Measurements from ENCODE around the gene PALS2. TPM values are rescaled to one million over a fixed set of nuclear protein-coding genes. Genes with fewer than 3 reads are reported as not detected.
A peak's percentile ranks its signal among the peaks of the same experiment; 100 is the strongest.

Gene PALS2
- total RNA-seq, 1 donor from 2014 or later = 10.8 TPM

DNA sequence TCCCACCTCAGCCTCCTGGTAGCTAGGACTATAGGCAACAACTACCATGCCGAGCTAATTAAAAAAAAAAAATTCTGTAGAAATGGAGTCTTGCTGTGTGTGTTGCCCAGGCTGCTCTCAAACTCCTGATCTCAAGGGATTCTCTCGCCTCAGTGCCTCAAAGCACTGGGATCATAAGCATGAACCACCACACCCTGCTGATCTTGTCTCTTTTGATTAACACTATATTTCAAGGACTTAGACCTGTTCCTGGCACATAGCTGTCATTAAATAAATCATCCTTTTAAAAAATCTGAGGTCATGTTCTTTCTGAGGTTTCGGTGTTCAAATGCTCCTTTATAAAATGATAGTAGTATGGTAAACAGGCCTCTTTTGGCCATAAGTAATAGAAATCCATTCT is 4.8 kb downstream of the PALS2 start:
- intact Hi-C loops (cut with DNase I) = no loop called here
- DNase-seq (ENCODE audit: missing footprints) (no peak), ATAC-seq (no peak)

DNA sequence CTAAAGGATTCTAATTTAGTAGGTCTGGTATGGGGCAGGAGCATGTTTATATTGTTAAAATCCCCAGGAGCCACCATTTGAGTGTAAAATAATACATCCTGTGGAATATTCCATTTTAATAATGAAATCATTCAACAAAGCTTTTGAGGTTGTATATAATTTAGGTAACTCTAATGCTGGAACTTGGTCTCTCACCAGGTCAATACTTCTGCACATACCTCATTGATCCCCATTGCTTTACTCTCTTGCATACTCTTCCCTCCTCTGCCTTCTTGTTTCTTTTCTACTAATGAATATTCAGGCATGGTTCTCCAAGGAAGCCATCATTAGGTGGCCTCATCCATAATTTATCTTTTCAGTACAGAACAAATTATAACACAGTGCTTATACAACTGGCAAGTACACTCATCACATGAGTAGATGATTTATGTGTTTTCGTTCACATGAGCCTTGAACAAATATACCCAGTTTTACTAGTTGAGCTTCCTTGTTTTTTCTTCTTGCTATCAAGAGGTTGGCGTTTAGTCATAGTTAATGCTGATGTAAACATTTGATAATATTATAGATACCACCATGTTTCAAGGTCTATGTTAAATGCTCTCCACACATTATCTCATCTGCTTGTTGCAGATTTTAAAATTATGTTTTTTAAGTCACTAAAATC is 7.2 kb downstream of the PALS2 start:
- DNase-seq (ENCODE audit: missing footprints) (no peak), ATAC-seq (no peak)
- intact Hi-C loops (cut with DNase I) = no loop called here

DNA sequence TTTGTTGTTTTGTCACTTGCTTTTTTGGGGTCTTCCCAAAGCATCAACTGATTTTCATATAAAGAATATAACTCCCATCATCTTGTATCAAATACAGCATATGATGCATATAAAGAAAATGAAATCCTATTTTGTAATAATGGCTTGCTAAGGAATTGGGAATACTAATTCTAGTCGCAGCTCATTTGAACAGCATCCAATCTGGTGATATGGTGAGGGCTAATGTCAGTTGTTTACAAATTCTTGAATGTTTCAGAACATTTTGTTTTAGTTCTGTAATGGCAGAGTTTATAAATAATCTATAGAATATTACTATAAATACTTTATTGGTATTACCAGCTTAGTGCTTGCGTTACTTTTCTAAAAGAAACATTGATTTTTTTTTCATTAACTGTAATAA is 8.9 kb downstream of the PALS2 start:
- intact Hi-C loops (cut with DNase I) = no loop called here
- ATAC-seq = no peak

DNA sequence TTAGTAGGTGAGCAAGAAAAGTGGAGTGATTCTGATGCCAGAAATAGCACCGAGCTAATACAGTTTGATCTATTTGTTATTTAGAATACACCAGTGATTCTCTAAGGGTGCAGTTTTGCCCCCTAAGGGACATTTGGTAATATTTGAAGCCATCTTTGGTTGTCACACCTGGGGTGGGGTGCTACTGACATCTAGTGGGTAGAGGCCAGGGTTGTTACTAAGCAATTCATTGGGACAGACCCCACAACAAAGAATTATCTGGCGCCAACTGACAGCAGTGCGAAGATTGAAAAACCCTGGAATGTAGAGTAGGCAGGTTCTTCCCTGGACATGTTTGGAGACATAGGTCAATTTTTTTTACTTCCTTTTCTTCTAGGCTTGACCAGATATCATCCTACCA is 14.6 kb downstream of the PALS2 start:
- intact Hi-C loops (cut with DNase I) = no loop called here
- DNase-seq (ENCODE audit: missing footprints) = no peak
- ATAC-seq = no peak

More for the DNA sequence above, 8.9 kb downstream of the PALS2 start:
- no peak for DNase-seq (ENCODE audit: missing footprints)

- DNase-seq (ENCODE audit: missing footprints) (no peak), ATAC-seq (no peak)
- intact Hi-C loops (cut with DNase I) = no loop called here
These were observed 17.9 kb downstream of the PALS2 start for GRCh38 chr7:24591152-24591551.

- ATAC-seq (no peak), DNase-seq (ENCODE audit: missing footprints) (no peak)
- intact Hi-C loops (cut with DNase I) = no loop called here
These were observed 22.6 kb downstream of the PALS2 start for GRCh38 chr7:24595671-24596418.

GRCh38 chr7:24597014-24597413 is 23.8 kb downstream of the PALS2 start:
- ATAC-seq = no peak
- intact Hi-C loops (cut with DNase I) = no loop called here
- DNase-seq (ENCODE audit: missing footprints) = no peak

GRCh38 chr7:24601600-24601999 is 28.3 kb downstream of the PALS2 start:
- intact Hi-C loops (cut with DNase I) = no loop called here
- no peak for DNase-seq (ENCODE audit: missing footprints)
- no peak for ATAC-seq

DNA sequence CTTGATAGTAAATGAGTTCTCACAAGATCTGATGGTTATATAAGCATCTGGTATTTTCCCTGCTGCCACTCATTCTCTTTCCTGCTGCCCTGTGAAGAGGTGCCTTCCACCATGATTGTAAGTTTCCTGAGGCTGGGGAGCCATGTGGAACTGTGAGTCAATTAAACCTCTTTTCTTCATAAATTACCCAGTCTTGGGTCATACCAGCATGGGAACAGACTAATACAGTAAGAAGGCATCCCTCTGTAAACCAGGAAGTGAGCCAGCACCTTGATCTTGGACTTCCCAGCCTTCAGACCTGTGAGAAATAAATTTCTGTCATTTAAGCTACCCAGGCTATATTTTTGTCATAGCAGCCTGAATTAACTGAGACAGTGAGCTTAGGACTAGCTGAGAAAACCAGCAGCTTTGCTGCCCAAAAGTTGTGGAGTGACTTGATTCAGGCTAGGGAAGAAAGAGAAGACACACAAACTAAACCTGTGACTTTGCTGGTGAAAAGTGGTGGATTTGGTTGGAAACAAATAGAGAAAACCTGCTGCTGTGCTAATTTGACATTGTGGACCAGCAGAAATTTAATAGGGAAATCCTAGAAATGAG is 29.7 kb downstream of the PALS2 start:
- ATAC-seq (no peak), DNase-seq (ENCODE audit: missing footprints) (no peak)
- intact Hi-C loops (cut with DNase I) = no loop called here

DNA sequence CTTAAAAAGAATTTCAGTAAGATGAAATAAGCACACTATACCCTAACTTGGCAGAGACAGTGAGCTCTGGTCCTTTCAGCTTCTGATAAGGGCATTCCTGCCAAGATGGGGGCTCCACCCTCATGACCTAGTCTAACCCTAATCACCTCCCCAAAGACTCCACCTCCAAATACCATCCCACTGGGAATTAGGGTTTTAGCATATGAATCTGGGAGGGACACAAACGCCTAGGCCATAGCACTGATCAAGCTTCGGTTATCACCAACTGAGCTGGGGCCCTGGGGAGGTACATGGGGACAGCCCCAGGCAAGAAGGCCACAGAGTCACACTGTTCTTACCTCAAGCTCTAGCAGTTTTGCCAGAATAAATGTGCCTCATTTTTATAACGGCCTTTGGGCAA is 31.4 kb downstream of the PALS2 start:
- ATAC-seq = no peak
- DNase-seq (ENCODE audit: missing footprints) = no peak
- intact Hi-C loops (cut with DNase I) = no loop called here

DNA sequence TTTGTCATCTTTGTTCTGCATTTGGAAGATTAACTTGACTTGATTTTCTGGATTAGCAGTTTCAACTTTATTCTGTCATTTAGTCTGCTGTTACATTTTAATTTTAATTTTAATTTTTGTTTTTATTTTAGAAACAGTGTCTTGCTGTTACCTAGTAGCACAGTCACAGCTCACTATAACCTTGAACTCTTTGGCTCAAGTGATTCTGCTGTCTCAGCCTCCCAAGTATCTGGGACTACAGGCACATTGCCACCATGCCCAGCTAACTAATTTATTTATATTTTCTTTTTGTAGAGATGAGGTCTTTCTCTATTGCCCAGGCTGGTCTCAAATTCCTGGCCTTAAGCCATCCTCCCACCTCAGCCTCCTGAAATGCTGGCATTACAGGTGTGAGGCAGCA is 35.3 kb downstream of the PALS2 start:
- no peak for ATAC-seq
- intact Hi-C loops (cut with DNase I) = no loop called here
- no peak for DNase-seq (ENCODE audit: missing footprints)

DNA sequence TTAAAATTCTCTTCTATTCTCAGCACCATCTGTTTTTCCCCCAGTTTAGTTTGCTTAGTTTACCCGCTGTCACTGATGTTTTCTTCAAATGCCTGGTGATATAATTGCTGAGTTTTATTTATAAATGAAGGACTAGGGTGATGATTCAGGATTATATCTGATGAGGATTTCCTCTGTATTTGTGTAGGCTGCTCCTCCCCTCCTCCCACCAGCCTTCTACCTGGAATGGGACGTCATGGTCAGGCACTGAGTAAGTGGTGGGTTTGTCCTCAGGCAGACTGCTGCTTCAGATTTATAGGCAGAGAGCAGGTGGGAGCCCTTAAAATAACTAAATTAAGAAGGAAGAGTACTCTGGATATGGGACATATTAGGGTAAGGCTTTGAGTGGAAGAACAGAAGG is 35.8 kb downstream of the PALS2 start:
- intact Hi-C loops (cut with DNase I) = no loop called here
- no peak for ATAC-seq
- DNase-seq (ENCODE audit: missing footprints) = no peak

- ATAC-seq (no peak), DNase-seq (ENCODE audit: missing footprints) (no peak)
- intact Hi-C loops (cut with DNase I) = no loop called here
These were observed 36.3 kb downstream of the PALS2 start for GRCh38 chr7:24609570-24609969.

- intact Hi-C loops (cut with DNase I) = no loop called here
- ATAC-seq (no peak), DNase-seq (ENCODE audit: missing footprints) (no peak)
These were observed 37.9 kb downstream of the PALS2 start for GRCh38 chr7:24611130-24611529.

DNA sequence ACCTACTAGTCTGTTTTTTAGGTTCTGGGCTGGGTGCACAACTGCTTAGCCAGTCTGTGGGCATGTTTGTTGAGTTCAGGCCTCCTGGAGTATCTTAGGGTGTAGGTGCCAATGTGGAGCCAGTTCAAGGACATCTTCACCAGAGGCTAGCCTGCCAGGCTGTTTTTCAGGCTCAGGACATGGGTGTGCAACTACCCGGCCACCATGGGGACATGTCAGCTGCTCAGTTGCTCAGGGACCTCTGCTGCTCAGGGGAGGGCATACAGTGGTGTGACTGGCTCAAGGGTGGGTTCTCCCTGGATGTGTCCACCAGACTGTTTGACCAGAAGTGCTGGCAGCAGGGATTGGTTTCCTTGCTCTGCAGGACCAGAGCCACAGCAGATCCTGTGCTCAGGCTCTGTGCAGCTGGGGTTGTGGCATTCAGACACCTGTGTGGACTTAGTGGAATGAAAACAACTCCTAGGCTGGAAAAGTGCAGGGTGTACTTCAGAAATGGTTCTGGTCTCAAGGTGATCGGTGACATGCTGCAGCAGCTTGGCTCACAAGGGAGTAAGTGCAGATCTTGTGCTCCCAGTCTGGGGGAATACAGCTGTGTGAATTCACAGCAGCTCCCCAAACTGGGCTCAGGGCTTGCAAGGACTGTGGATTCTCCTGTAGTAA is 44.8 kb downstream of the PALS2 start:
- intact Hi-C loops (cut with DNase I) = no loop called here
- no peak for DNase-seq (ENCODE audit: missing footprints)
- ATAC-seq = peak; percentile 23

DNA sequence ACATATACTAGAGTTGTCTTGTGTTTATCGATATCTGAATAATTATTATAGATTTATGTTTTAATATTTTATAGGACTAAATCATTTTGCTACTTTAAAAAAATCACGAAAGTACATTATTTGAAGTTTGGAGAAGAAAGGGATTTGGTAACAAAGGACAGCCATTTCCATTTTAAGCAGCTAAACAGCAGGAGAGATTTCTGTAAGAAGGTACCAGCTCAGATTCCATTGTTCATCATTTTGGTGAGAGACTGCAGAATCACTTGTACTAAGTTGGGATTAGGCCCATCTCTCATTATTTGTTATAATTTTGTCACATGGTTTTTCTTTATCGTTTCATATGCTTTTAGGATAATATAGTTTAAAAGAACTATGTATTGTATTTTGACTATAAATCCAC is 46.7 kb downstream of the PALS2 start:
- intact Hi-C loops (cut with DNase I) = no loop called here
- no peak for ATAC-seq
- DNase-seq (ENCODE audit: missing footprints) = no peak

- intact Hi-C loops (cut with DNase I) = no loop called here
- no peak for ATAC-seq
- no peak for DNase-seq (ENCODE audit: missing footprints)
These were observed 49.5 kb downstream of the PALS2 start for GRCh38 chr7:24622646-24623182.
